Smooth muscle cell of trachea (primary cell): Measurements from ENCODE around the gene SDF2L1. TPM values are rescaled to one million over a fixed set of nuclear protein-coding genes. Genes with fewer than 3 reads are reported as not detected.

ENCODE experiments used
- total RNA-seq: library from RNA; depleted of rRNA; stranded (reverse); fragments of >200 nt; gene quantifications from 2 replicates; pipeline ENCODE4 v1.2.1, GENCODE V29; 2014

Gene SDF2L1
- total RNA-seq = 18.5 and 30.7 TPM in 2 replicates

GRCh38 chr22:21641789-21642583 is at the start of gene SDF2L1:
SDF2L1 (plus strand) TSS chr22:21642302; CDS start chr22:21642337, 35 bp downstream.

GRCh38 chr22:21629255-21630149 is 12.6 kb upstream of the SDF2L1 start, which contains the start of gene YDJC:
YDJC (minus strand) TSS chr22:21630022; CDS start chr22:21630014, 8 bp downstream.

GRCh38 chr22:21632237-21632895 is 9.7 kb upstream of the SDF2L1 start, which contains the start of gene CCDC116:
CCDC116 (plus strand) TSS chr22:21632760; CDS start chr22:21633182, 422 bp downstream.

Other genes with a start within 250 kb of the SDF2L1 start
- 3.8 and 4.4 TPM in 2 replicates for gene HIC2, start 224.9 kb upstream of the SDF2L1 start, total RNA-seq
- gene TMEM191C, start 174.9 kb upstream of the SDF2L1 start, total RNA-seq = 1.0 and 1.8 TPM in 2 replicates
- 0.15 and 0.66 TPM in 2 replicates for gene RIMBP3C, start 90.8 kb upstream of the SDF2L1 start, total RNA-seq
- gene UBE2L3, start 74.6 kb upstream of the SDF2L1 start, total RNA-seq = 33.6 and 38.0 TPM in 2 replicates
- gene YDJC, start 12.3 kb upstream of the SDF2L1 start, total RNA-seq = 11.8 and 14.2 TPM in 2 replicates
- 0.15 and 0.17 TPM in 2 replicates for gene CCDC116, start 9.5 kb upstream of the SDF2L1 start, total RNA-seq
- gene PPIL2, start 23.7 kb downstream of the SDF2L1 start, total RNA-seq = 24.0 and 28.5 TPM in 2 replicates
- gene YPEL1, start 93.5 kb downstream of the SDF2L1 start, total RNA-seq = 0.58 and 0.99 TPM in 2 replicates
- gene MAPK1, start 225.3 kb downstream of the SDF2L1 start, total RNA-seq = 62.0 and 91.5 TPM in 2 replicates